HepG2 (cell line): ENCODE measurements around the gene OSBPL3. TPM values are rescaled to one million over a fixed set of nuclear protein-coding genes. Genes with fewer than 3 reads are reported as not detected.

Source experiments
- ATAC-seq: fragments of 200-7000 bp; cut with Tn5 transposase; 3 replicates; pipeline ENCODE4 v1.9.1; 2020; ENCODE audit warnings: mild to moderate bottlenecking, moderate library complexity
- BruUV-seq: library from RNA; stranded (reverse); fragments of 400-500 nt; replicated peaks from 2 replicates; lab custom pipeline; 2021; lab: Mats Ljungman, UMichigan
- CTCF ChIA-PET: fragments of 300-600 bp; formaldehyde crosslinking; extraction: SDS; loops from one replicate; lab custom pipeline; 2021; ENCODE audit warnings: low total read pairs, inconsistent platforms, low intra/inter-chr PET ratio; lab: Yijun Ruan, JAX
- POLR2A ChIA-PET: fragments of 350-600 bp; sonication (Branson Sonifier 250); formaldehyde crosslinking; loops from one replicate; lab custom pipeline; 2020; ENCODE audit warnings: antibody characterized with exemption, inconsistent platforms; lab: Yijun Ruan, JAX
- DNase-seq: peaks from one replicate; pipeline ENCODE4 v3.0.0-alpha.2; 2015; ENCODE audit warnings: low spot score
- FAIRE-seq: peaks from 3 replicates; lab custom pipeline; 2011; peaks lifted over from hg19 to GRCh38; lab: Jason Lieb, UNC
- H2AFZ ChIP-seq: one replicate; pipeline ENCODE4 v1.6.1; 2011; ENCODE audit warnings: low read length, inconsistent platforms
- H3K27ac ChIP-seq: fragments of 300-600 bp; 3 replicates; pipeline ENCODE4 v1.8.0; 2011; ENCODE audit warnings: mixed run types, mild to moderate bottlenecking, mixed read lengths, low read length, inconsistent platforms; ENCODE audit not compliant: insufficient read depth; ENCODE audit errors: extremely low read length
- H3K27me3 ChIP-seq, 2 experiments: fragments of 200-600 bp in 1 of 2; 2 replicates in 1 of 2; 3 replicates in 1 of 2; pipeline versions ENCODE4 v1.6.0 to v1.8.0; 2011; ENCODE audit warnings: low read length in 2 of 2, mild to moderate bottlenecking in 2 of 2, moderate library complexity in 2 of 2, inconsistent platforms in 1 of 2; ENCODE audit not compliant: insufficient read depth in 2 of 2, control insufficient read depth in 1 of 2
- H3K36me3 ChIP-seq, 2 experiments: fragments of 200-600 bp in 1 of 2; replicated peaks in 1 of 2; 2 replicates in 1 of 2; 3 replicates in 1 of 2; pipeline versions ENCODE4 v1.5.1 to v1.8.0; 2011; ENCODE audit warnings: low read length in 2 of 2, inconsistent platforms in 1 of 2; ENCODE audit not compliant: insufficient read depth in 2 of 2, control insufficient read depth in 1 of 2
- H3K4me1 ChIP-seq: 2 replicates; pipeline ENCODE4 v1.5.1; 2012; ENCODE audit warnings: low read length, inconsistent platforms; ENCODE audit not compliant: insufficient read depth
- H3K4me2 ChIP-seq: 2 replicates; pipeline ENCODE4 v1.6.0; 2011; ENCODE audit warnings: low read depth, low read length, inconsistent platforms
- H3K4me3 ChIP-seq, 3 experiments: fragments of 200-600 bp in 1 of 3; sonication (generic), shearing (Covaris generic) in 1 of 3; replicated peaks in 1 of 3; 2 replicates each; pipeline ENCODE4 v1.5.1; 2011 to 2016; ENCODE audit warnings: low read length in 3 of 3, inconsistent platforms in 2 of 3, low read depth in 2 of 3, mild to moderate bottlenecking in 2 of 3, control low read depth in 1 of 3, mixed read lengths in 1 of 3; ENCODE audit not compliant: insufficient read depth in 1 of 3
- H3K79me2 ChIP-seq: one replicate; pipeline ENCODE4 v1.6.1; 2011; ENCODE audit warnings: low read length, inconsistent platforms; ENCODE audit not compliant: insufficient read depth
- H3K9ac ChIP-seq: 2 replicates; pipeline ENCODE4 v1.6.0; 2011; ENCODE audit warnings: mild to moderate bottlenecking, low read depth, low read length, inconsistent platforms; ENCODE audit not compliant: insufficient read depth
- H3K9me3 ChIP-seq: 2 replicates; pipeline ENCODE4 v1.5.1; 2012; ENCODE audit warnings: mild to moderate bottlenecking, low read length
- H4K20me1 ChIP-seq: 2 replicates; pipeline ENCODE4 v1.6.0; 2011; ENCODE audit warnings: inconsistent platforms, mild to moderate bottlenecking, low read length, moderate library complexity; ENCODE audit not compliant: insufficient read depth
- CENPX ChIP-seq: sonication (generic); formaldehyde crosslinking; IDR thresholded peaks from 2 replicates; pipeline ENCODE4 v1.9.0; 2021; ENCODE audit warnings: mild to moderate bottlenecking, missing genetic modification reagents, moderate library complexity
- GABPA ChIP-seq, 2 experiments: IDR thresholded peaks; 2 replicates each; pipeline ENCODE4 v1.6.1; 2011 to 2016; ENCODE audit warnings: low read depth in 2 of 2, low read length in 1 of 2, missing biosample characterization in 1 of 2, missing genetic modification characterization in 1 of 2
- KLF6 ChIP-seq: IDR thresholded peaks from 2 replicates; pipeline ENCODE4 v1.8.0; 2016; ENCODE audit warnings: missing biosample characterization, missing genetic modification reagents
- PITX1 ChIP-seq: sonication (generic); formaldehyde crosslinking; IDR thresholded peaks from 2 replicates; pipeline ENCODE4 v1.5.1; 2020; ENCODE audit warnings: mild to moderate bottlenecking, missing genetic modification reagents
- SMAD3 ChIP-seq: sonication (generic); formaldehyde crosslinking; IDR thresholded peaks from 2 replicates; pipeline ENCODE4 v1.4.0; 2020; ENCODE audit warnings: missing genetic modification reagents
- TBX3 ChIP-seq: fragments of 450-650 bp; IDR thresholded peaks from 2 replicates; pipeline ENCODE4 v1.6.1; 2017; ENCODE audit warnings: antibody characterized with exemption, mild to moderate bottlenecking, inconsistent platforms, borderline replicate concordance
- ZFP37 ChIP-seq: sonication (generic); formaldehyde crosslinking; IDR thresholded peaks from 2 replicates; pipeline ENCODE4 v1.4.0; 2020; ENCODE audit warnings: missing genetic modification reagents, borderline replicate concordance
- ZNF253 ChIP-seq: sonication (generic); formaldehyde crosslinking; IDR thresholded peaks from 2 replicates; pipeline ENCODE4 v1.8.0; 2022; ENCODE audit warnings: mild to moderate bottlenecking, missing genetic modification reagents, borderline replicate concordance
- ZNF263 ChIP-seq: sonication (generic); formaldehyde crosslinking; IDR thresholded peaks from 2 replicates; pipeline ENCODE4 v1.4.0; 2020; ENCODE audit warnings: missing genetic modification reagents
- ZNF33A ChIP-seq: sonication (generic); formaldehyde crosslinking; IDR thresholded peaks from 2 replicates; pipeline ENCODE4 v1.5.1; 2020; ENCODE audit warnings: missing genetic modification reagents, mild to moderate bottlenecking, moderate library complexity, borderline replicate concordance
- ZNF34 ChIP-seq: sonication (generic); formaldehyde crosslinking; IDR thresholded peaks from 2 replicates; pipeline ENCODE4 v1.4.0; 2020; ENCODE audit warnings: mild to moderate bottlenecking, missing genetic modification reagents, borderline replicate concordance
- ZNF431 ChIP-seq: sonication (generic); formaldehyde crosslinking; IDR thresholded peaks from 2 replicates; pipeline ENCODE4 v1.9.0; 2022; ENCODE audit warnings: missing genetic modification reagents, low read depth, mild to moderate bottlenecking, borderline replicate concordance
- ZNF460 ChIP-seq: sonication (generic); formaldehyde crosslinking; IDR thresholded peaks from 2 replicates; pipeline ENCODE4 v1.5.1; 2020; ENCODE audit warnings: missing genetic modification reagents, mild to moderate bottlenecking, borderline replicate concordance
- ZNF607 ChIP-seq: sonication (generic); formaldehyde crosslinking; IDR thresholded peaks from 2 replicates; pipeline ENCODE4 v1.5.1; 2020; ENCODE audit warnings: missing genetic modification reagents, mild to moderate bottlenecking, borderline replicate concordance
- WGBS: methylation state at CpG from one replicate; pipeline ENCODE4 v1.1.6; 2017; ENCODE audit warnings: low lambda C conversion rate; 5-methylcytosine and 5-hydroxymethylcytosine counted together
- in situ Hi-C: cut with HindIII; loops from 2 replicates; pipeline ENCODE4 v1.10.0; 2017; ENCODE audit warnings: low pct_unique_long_range_greater_than_20kb; ENCODE audit not compliant: extremely low pct_ligation_motif_present
- intact Hi-C: fragments of 100-400 bp; cut with micrococcal nuclease; formaldehyde crosslinking; loops from one replicate; pipeline ENCODE4 v1.10.0; 2022; ENCODE audit not compliant: unreplicated experiment
- polyA plus RNA-seq, 8 experiments: library from polyadenylated mRNA; depleted of rRNA in 3 of 8; stranded (reverse) in 7 of 8; unstranded in 1 of 8; fragments of >200 nt; fragmentation: Illumina TruSeq in 4 of 8; extraction: Trizol in 4 of 8; gene quantifications; 2 replicates each; pipeline versions ENCODE4 v1.2.1 to v1.2.3, GENCODE V29; 2011 to 2016; ENCODE audit warnings: low read depth in 4 of 8, missing spikeins in 1 of 8, mixed read lengths in 1 of 8; ENCODE audit not compliant: insufficient read depth in 1 of 8
- total RNA-seq, 5 experiments: library from RNA; depleted of rRNA; stranded (reverse); fragments of >200 nt; fragmentation: Illumina TruSeq; extraction: Trizol; gene quantifications; 2 replicates each; pipeline ENCODE4 v1.2.3, GENCODE V29; 2016; ENCODE audit warnings: low read depth in 1 of 5
- TF ChIP-seq, protein P1 (sequence below): sonication (generic); formaldehyde crosslinking; IDR thresholded peaks from 2 replicates; pipeline ENCODE4 v1.9.0; 2022; ENCODE audit warnings: low read depth, missing genetic modification reagents
- TF ChIP-seq, protein P2 (sequence below): sonication (generic); IDR thresholded peaks from 2 replicates; pipeline ENCODE4 v1.6.1; 2016; ENCODE audit warnings: low read depth, borderline replicate concordance
- TF ChIP-seq, protein P3 (sequence below): sonication (generic); formaldehyde crosslinking; IDR thresholded peaks from 2 replicates; pipeline ENCODE4 v1.4.0; 2020; ENCODE audit warnings: missing genetic modification reagents

OSBPL3 gene
- total and polyA plus RNA-seq, 2 of the 13 experiments (the other 11 are each of a cell fraction or from before 2014, with no cell fraction given) = 8.8 to 28.9 TPM

DNA sequence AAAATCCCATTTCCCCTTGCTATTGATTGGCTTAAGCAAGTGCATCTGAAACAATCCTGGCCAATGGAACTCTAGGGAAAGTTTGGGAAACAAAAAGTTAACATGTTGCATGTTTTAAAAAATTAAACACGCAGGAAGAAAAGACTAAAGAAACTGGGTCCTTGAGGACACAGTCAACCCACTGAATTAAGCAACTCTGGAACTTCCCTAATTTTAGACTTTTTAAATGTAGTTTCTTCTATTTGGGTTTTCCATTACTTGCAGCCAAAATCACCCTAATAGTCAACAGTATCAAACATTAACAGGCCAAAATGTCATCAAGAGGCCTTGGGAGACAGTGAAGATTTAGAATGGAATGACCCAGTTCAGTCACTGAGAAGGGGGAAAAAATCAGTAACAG lies 40.6 kb downstream of the OSBPL3 start:
- no peaks in the 10 kb centered on the region for H3K27me3 ChIP-seq
- in situ Hi-C loops (no loop called here), intact Hi-C loops (no loop called here)
- peaks cover 52% of the 10 kb centered on the region for H3K79me2 ChIP-seq
- no peak overlapping the region for H2AFZ ChIP-seq
- H3K9ac ChIP-seq = no peak overlapping the region
- H3K27ac ChIP-seq = no peak overlapping the region
- H3K4me1 ChIP-seq = no peaks in the 10 kb centered on the region
- DNase-seq = no peak
- no peak for FAIRE-seq
- H4K20me1 ChIP-seq = no peaks in the 10 kb centered on the region
- no peaks in the 10 kb centered on the region for H3K9me3 ChIP-seq
- H3K36me3 ChIP-seq = no peaks in the 10 kb centered on the region
- 100% methylated on average over 1 of the region's 1 CpG for WGBS
- no peak overlapping the region for H3K4me2 ChIP-seq
- POLR2A ChIA-PET = no interaction called here
- CTCF ChIA-PET = no interaction called here
- ATAC-seq = no peak
- BruUV-seq = no TSS peak
- no peak overlapping the region for H3K4me3 ChIP-seq
- TF ChIP-seq, protein P1, sequence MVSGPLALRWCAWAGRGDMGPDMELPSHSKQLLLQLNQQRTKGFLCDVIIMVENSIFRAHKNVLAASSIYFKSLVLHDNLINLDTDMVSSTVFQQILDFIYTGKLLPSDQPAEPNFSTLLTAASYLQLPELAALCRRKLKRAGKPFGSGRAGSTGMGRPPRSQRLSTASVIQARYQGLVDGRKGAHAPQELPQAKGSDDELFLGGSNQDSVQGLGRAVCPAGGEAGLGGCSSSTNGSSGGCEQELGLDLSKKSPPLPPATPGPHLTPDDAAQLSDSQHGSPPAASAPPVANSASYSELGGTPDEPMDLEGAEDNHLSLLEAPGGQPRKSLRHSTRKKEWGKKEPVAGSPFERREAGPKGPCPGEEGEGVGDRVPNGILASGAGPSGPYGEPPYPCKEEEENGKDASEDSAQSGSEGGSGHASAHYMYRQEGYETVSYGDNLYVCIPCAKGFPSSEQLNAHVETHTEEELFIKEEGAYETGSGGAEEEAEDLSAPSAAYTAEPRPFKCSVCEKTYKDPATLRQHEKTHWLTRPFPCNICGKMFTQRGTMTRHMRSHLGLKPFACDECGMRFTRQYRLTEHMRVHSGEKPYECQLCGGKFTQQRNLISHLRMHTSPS (CRISPR knock-in tag) = no peak
- no peak for TF ChIP-seq KLF6
- no peak for TF ChIP-seq TBX3
- TF ChIP-seq GABPA (IDR thresholded peaks at IDR 0.05; ENCODE audit: low read depth, low read length) = no peak
- no peak for TF ChIP-seq GABPA (CRISPR knock-in tag; IDR thresholded peaks at IDR 0.05; ENCODE audit: low read depth)
- TF ChIP-seq ZNF33A (CRISPR knock-in tag) = no peak
- no peak for TF ChIP-seq ZNF34 (CRISPR knock-in tag)
- TF ChIP-seq ZFP37 (CRISPR knock-in tag) = no peak
- TF ChIP-seq PITX1 (CRISPR knock-in tag) = no peak
- TF ChIP-seq SMAD3 (CRISPR knock-in tag) = no peak
- no peak for TF ChIP-seq CENPX
- no peak for TF ChIP-seq ZNF607 (CRISPR knock-in tag)
- TF ChIP-seq, protein P2, sequence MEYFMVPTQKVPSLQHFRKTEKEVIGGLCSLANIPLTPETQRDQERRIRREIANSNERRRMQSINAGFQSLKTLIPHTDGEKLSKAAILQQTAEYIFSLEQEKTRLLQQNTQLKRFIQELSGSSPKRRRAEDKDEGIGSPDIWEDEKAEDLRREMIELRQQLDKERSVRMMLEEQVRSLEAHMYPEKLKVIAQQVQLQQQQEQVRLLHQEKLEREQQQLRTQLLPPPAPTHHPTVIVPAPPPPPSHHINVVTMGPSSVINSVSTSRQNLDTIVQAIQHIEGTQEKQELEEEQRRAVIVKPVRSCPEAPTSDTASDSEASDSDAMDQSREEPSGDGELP = no peak
- TF ChIP-seq, protein P3, sequence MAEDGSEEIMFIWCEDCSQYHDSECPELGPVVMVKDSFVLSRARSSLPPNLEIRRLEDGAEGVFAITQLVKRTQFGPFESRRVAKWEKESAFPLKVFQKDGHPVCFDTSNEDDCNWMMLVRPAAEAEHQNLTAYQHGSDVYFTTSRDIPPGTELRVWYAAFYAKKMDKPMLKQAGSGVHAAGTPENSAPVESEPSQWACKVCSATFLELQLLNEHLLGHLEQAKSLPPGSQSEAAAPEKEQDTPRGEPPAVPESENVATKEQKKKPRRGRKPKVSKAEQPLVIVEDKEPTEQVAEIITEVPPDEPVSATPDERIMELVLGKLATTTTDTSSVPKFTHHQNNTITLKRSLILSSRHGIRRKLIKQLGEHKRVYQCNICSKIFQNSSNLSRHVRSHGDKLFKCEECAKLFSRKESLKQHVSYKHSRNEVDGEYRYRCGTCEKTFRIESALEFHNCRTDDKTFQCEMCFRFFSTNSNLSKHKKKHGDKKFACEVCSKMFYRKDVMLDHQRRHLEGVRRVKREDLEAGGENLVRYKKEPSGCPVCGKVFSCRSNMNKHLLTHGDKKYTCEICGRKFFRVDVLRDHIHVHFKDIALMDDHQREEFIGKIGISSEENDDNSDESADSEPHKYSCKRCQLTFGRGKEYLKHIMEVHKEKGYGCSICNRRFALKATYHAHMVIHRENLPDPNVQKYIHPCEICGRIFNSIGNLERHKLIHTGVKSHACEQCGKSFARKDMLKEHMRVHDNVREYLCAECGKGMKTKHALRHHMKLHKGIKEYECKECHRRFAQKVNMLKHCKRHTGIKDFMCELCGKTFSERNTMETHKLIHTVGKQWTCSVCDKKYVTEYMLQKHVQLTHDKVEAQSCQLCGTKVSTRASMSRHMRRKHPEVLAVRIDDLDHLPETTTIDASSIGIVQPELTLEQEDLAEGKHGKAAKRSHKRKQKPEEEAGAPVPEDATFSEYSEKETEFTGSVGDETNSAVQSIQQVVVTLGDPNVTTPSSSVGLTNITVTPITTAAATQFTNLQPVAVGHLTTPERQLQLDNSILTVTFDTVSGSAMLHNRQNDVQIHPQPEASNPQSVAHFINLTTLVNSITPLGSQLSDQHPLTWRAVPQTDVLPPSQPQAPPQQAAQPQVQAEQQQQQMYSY = no peak
- TF ChIP-seq ZNF253 = no peak
- no peak for TF ChIP-seq ZNF263
- TF ChIP-seq ZNF431 = no peak
- TF ChIP-seq ZNF460 (CRISPR knock-in tag) = no peak
